ENCODE data around the gene CORO2B. TPM values are rescaled to one million over a fixed set of nuclear protein-coding genes. Genes with fewer than 3 reads are reported as not detected.

CORO2B gene
- polyA plus RNA-seq, 3 donors, result 24.9 to 26.8 (median 26.6) TPM

DNA sequence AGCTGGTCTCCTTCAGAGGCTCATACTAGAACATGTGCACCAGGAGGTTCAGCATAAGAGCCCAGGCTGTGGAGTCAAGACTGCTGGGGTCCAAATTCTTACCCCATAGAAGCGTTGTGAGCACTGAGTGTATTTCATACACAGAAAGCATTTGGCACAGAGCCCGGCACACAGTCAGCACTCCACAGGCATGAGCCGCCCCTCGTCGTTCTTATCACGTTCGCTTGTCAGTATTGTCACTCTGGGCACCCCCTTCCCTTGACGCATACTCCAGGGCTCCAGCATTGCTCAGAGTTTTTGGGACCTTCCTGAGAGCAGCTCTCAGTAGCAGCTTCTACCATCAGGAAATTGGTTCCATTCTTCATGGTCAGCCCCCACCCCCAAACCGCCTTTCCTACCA is 25.2 kb downstream of the CORO2B start:
- DNase-seq, result no peak

DNA sequence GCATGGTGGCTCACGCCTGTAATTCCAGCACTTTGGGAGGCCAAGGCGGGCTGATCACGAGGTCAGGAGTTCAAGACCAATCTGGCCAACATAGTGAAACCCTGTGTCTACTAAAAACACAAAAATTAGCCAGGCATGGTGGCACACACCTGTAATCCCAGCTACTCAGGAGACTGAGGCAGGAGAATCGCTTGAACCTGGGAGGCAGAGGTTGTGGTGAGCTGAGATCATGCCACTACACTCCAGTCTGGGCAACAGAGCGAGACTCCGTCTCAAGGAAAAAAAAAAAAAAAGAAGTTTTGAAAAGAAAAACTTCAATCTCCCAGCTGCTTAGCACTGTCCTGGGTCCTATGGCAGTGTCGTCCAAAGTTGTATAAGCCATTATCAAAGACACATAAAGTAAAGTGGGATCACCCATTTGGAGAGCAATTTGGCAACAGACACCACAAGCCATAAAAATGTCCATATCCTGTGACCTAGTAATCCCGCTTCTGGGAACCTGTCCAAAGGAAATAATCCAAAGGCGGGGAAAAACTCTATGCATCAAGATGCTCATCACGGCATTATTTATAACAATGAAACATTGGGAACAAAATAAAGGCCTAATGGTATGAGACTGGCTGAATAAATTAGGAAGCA is 26.2 kb downstream of the CORO2B start:
- peak; percentile 82 for DNase-seq

DNA sequence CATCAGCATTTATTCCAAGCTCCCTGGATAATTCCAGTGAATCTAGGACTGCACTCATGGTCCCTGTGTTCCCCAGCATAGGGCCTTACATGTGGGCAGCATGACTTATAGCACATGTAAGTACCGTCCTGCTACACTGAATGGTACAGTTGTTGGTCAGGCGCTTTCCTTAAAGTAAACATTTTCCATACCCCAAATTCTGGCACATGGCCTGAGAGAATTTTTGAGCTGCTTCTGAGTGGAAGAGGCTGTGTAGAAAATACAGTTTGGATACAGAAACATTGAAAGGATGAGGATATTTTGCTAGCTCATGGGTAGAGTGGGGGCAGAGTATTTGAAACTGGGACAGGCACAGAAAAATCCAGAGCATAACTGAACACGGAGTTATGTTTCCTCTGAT is 27.6 kb downstream of the CORO2B start:
- no peak for DNase-seq

GRCh38 chr15:68608206-68608843 is 29.5 kb downstream of the CORO2B start:
- peak; percentile 72 for DNase-seq

DNA sequence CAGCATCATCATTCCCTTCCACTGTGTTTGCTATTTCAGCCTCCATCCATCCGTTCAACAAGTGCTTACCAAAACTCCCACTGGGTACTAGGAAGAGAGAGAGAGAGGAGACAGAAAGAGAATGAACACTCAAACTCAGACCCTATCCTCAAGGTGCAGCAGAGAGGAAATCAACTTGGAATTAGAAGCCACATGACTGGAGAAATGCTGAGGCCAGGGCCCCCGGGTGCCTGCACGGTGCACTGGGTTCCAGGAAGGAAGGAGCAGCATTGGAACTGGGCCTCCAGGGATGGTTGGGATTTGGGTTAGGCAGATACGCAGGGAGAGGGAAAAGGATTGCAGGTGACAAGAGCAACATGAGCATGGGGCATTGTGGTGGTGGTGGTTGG is 30.0 kb downstream of the CORO2B start:
- DNase-seq, result no peak

DNA sequence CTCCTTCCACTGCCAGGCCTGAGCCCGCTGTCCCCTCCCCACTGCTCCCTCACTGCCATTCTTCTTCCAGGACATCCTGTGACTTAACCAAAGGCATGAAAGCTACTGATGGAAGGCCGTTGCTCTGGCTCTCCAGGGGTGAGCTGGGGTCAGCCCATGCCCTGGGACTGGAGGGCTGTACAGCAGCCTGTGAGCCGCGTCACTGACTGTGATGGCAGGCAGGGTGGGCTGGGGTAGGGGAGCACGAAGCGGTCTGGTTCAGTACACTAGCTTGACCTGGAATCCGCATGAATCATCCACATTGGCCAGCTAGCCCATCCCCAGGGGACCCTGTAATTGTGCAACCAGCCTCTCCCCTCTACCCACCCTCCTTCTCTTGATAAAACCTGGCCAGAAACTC is 30.8 kb downstream of the CORO2B start:
- no peak for DNase-seq

DNA sequence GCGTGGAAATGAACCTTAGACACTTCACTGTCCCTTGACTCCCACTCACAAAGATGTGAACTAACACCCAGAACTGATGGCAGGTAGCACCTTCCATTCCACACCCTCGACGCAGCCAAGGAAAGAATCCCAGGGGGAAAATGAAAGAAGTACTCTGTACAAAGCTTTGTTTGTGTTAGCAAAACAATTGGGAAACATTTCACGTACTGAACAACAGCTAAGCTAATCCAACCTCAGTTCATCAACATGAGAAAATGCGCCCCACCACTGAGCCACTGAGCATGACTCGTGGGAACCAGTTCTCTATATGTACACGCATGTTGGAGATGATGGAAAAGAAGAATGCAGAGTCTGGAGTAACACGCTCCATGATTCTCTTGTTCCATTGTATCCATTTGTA is 32.0 kb downstream of the CORO2B start:
- DNase-seq, result no peak

DNA sequence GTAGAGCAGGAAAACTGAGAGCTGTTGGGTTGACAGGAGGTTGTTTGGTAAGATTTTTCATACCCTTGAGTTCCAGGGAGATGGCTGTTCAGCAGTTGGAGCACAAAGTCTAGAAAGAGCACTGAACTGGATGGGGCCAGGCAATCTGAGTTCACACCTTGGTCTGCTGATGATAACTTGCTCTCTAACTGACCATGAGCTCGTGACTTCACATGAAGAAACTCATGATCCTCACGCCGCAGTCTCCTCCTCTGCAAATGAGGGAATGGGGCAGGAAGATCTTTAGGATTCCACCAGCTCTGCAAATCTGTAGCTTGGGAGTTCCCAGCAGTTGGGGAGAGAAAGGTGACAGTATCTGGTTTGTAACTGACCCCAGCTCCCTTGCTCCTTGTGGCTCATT is 33.7 kb downstream of the CORO2B start:
- no peak for DNase-seq

DNA sequence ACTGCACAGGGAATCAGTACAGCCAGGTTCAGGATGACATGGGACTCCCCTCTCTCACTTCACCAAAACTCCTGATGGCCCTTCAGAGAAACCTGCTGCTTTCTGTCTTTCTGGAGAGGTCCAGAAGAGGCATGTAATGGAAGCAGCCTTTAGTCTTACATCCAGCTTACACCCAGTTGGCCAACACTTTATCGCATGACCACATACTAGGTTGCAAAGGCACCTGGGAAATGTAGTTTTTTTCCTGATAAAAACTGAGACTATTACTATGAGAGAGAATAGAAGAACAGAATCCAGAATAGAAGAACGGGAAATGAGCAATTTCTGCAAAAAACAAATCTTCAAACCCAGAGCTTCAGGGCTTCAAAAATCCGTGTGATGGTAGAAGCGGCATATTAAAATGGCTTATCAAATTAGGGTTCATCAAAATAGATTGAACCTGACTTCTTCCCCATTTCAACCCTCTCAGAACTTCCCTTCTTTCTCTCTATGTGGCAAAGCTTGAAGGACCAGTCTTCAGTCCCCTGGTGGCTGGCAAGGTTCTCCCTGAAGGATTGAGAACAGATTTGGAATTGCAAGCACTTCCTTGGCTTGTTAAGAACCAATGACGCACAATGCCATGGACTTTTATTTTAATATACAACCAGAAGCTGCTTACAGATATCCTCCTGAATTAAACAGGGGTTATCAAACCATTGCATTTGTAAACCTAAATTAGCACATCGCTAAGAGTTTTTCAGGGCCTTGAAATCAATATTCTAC is 34.4 kb downstream of the CORO2B start:
- DNase-seq, result no peak

DNA sequence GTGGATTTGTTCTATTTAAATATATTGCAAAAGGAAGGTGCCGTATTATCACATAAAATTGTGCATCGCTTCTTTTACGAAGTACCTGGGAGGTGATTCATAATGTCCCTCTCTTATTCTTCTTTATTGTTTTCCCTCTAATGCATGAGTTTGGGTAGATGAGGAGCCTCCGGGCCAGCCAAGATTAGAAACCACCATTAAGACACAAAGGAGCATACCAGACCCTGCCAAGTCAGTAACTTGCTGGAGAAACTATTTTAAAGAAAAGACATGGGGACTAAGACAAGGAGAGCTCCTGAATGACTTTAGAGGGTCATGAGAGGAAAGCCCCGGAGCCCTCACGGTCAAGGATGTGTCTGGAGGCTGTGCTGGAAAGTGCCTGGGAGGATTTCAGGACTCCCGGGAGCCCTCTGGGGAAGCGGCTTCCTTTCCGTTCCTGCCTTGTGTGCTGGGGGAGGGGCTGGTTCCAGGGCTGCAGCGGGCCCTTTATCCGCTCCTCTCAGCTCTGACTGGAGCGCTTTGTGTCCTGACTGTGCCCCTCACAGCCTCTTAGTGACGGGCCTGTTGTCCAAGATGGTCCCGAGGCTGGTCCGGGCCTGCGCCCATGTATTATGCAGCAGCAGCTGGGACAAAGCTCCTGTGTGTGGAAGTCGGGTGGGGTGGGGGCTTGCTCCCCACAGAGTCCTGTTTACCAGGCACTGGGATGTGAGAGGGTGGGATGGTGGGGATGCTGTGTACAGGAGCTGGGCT is 35.7 kb downstream of the CORO2B start:
- DNase-seq, result no peak

- no peak for DNase-seq
These were observed 36.5 kb downstream of the CORO2B start for GRCh38 chr15:68615301-68615700.

DNA sequence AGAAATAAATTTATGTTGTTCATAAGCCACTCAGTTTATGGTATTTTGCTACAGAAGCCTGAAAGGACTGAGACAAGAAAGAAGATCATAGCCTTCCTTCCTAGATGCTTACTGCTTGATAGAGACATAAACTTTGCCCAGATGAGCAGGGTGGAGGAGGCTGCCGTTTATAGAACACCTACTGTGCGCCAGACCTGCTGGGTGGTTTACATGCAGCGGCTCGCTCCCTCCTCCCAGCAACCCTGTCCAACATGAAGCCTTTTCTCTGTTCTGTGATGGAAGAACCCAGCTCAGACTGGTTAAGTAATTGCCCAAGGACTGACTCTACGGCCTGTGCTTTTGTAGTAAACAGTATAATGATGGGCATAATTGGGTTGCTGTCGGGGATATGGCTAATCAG is 37.0 kb downstream of the CORO2B start:
- no peak for DNase-seq

GRCh38 chr15:68616397-68616796 is 37.6 kb downstream of the CORO2B start:
- DNase-seq, result no peak

GRCh38 chr15:68617001-68617400 is 38.2 kb downstream of the CORO2B start:
- no peak for DNase-seq

DNA sequence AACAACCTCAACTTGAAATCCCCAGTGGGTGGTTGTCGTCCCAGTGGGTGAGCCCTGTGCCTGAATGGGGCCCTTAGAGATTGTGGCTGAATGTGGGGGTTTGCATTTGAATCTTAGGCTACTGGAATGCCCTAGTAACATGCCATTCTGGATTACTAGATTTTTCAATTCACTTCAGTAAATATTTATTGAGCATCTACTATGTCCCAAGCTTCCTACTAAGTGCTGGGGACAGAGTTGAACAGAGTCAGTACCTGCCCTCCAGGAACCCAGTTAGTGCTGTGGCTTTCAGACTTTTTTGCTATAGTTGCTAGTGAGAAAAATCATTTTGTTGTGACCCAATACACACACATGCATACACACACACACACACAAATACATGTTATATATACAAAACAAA is 39.0 kb downstream of the CORO2B start:
- DNase-seq, result no peak

DNA sequence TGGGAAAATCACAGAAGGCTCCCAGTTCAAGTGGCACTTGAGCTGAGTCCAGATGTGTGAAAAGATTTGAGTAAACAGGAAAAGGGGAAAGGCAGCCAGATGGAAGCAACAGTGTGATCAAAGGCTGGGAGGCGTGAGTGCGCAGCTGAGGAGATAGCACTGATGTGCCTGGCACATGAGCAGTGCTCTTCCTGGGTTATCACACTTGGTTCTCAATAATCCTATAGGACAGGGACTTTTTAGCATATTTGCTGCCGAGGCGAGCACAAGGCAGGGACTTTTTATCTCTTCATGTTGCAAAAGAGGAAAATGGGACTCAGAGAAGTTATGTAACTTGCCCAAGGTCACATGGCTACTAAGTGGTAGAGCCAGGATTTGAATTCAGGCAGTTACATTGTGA is 39.6 kb downstream of the CORO2B start:
- no peak for DNase-seq

DNA sequence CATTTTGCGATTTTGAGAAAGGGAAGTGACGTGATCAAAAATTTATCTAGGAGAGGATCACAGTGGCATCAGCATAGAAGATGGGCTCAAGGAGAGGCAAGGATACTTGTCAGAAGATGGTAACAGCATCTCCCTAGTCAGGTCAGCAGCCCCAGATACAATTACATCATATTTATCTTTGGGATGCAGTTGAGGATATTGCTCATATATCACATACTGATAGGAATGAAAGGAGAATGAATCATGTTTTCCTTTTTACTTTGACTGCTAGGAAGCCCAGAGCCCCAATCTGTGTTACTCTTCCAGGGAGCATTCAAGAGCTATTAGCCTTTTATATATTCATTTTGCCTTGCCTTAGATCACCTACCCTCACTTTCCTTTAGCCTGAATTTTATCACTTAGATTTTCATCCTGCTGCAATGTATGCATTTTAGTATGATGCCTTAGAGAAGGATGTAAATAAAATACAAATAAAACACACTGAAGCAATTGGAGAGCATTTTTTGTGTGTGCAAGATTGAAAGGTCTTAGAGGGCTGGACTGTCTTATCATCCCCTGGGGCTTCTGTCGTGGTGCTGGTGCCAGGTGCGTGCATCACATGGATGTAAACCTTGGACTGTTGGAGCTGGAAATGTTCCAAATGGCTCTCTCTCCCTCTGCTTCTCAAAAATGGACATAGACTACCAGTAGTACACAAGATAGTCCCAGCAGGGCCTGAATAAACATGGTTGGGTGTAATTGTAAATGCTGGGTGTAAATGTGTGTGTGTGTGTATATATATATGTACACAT is 40.3 kb downstream of the CORO2B start:
- no peak for DNase-seq

- DNase-seq, result no peak
These were observed 42.1 kb downstream of the CORO2B start for GRCh38 chr15:68620721-68621527.

- no peak for DNase-seq
These were observed 42.7 kb downstream of the CORO2B start for GRCh38 chr15:68621535-68621934.

DNA sequence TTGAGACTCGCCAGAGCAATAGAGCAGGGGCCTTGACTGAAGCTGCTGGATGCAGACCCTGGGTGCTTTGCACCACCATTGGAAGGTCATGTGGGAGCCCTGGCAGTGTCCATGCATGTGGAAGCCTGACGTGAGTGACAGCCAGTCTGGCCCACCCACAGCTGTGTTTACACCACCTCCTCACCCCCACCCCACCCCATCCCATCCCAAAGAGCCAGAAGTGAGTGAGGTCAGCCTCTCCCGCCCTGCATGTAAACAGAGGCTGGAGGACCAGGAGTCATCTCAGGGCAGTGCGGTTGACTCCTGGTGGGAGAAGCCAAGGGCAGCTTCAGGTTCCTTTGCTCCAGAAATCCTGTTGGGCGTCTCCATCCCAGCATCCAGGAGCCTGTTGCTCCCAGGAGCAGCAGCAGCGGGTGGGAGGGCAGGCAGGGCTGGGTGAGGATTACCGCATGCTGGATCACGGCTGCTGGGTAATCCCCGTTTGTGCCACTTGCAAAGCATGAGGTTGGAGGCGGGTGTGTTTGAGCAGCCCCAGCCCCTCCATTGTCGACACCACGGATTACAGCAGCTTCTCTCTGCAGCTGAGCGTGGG is 44.6 kb downstream of the CORO2B start:
- no peak for DNase-seq
